ES-I3 (cell line): Measurements from ENCODE around the gene NCEH1.

Source experiments
- H3K36me3 ChIP-seq: 2 replicates; pipeline ENCODE4 v1.6.1; 2013; ENCODE audit warnings: mild to moderate bottlenecking, low read length, control low read depth, moderate library complexity; ENCODE audit not compliant: insufficient read depth
- H3K4me1 ChIP-seq: 2 replicates; pipeline ENCODE4 v1.6.1; 2013; ENCODE audit warnings: mild to moderate bottlenecking, control low read depth, low read length; ENCODE audit not compliant: insufficient read depth
- H3K9ac ChIP-seq: 2 replicates; pipeline ENCODE4 v1.6.1; 2013; ENCODE audit warnings: low read depth, mild to moderate bottlenecking, low read length, moderate library complexity
- H3K9me3 ChIP-seq: 2 replicates; pipeline ENCODE4 v1.6.1; 2013; ENCODE audit warnings: mild to moderate bottlenecking, low read length, moderate library complexity; ENCODE audit not compliant: control insufficient read depth, insufficient read depth

The NCEH1 gene

GRCh38 chr3:172592898-172593669 is 117.8 kb downstream of the NCEH1 start:
- Histone ChIP-seq H3K9me3 (no peaks in the 10 kb centered on the region), H3K4me1 (no peaks in the 10 kb centered on the region), H3K9ac (no peak overlapping the region), H3K36me3 (no peaks in the 10 kb centered on the region)

GRCh38 chr3:172591876-172592771 is 118.7 kb downstream of the NCEH1 start:
- Histone ChIP-seq H3K36me3 (no peaks in the 10 kb centered on the region), H3K4me1 (no peaks in the 10 kb centered on the region), H3K9me3 (no peaks in the 10 kb centered on the region), H3K9ac (no peak overlapping the region)

- H3K4me1 ChIP-seq, result no peaks in the 10 kb centered on the region
- H3K9ac ChIP-seq, result no peak overlapping the region
- no peaks in the 10 kb centered on the region for H3K36me3 ChIP-seq
- no peaks in the 10 kb centered on the region for H3K9me3 ChIP-seq
These were observed 119.7 kb downstream of the NCEH1 start for GRCh38 chr3:172591125-172591605.

- no peaks in the 10 kb centered on the region for H3K36me3 ChIP-seq
- H3K9me3 ChIP-seq, result no peaks in the 10 kb centered on the region
- H3K4me1 ChIP-seq, result no peaks in the 10 kb centered on the region
- no peak overlapping the region for H3K9ac ChIP-seq
These were observed 124.4 kb downstream of the NCEH1 start for GRCh38 chr3:172586436-172586835.

GRCh38 chr3:172585954-172586353 is 124.9 kb downstream of the NCEH1 start:
- Histone ChIP-seq H3K4me1 (no peaks in the 10 kb centered on the region), H3K9me3 (no peaks in the 10 kb centered on the region), H3K9ac (no peak overlapping the region), H3K36me3 (no peaks in the 10 kb centered on the region)

- no peak overlapping the region for H3K9ac ChIP-seq
- H3K4me1 ChIP-seq, result no peaks in the 10 kb centered on the region
- no peaks in the 10 kb centered on the region for H3K9me3 ChIP-seq
- H3K36me3 ChIP-seq, result no peaks in the 10 kb centered on the region
These were observed 128.2 kb downstream of the NCEH1 start for GRCh38 chr3:172582712-172583111.

GRCh38 chr3:172581757-172582166 is 129.1 kb downstream of the NCEH1 start:
- Histone ChIP-seq H3K9me3 (no peaks in the 10 kb centered on the region), H3K4me1 (no peaks in the 10 kb centered on the region), H3K9ac (no peak overlapping the region), H3K36me3 (no peaks in the 10 kb centered on the region)

- no peaks in the 10 kb centered on the region for H3K36me3 ChIP-seq
- no peaks in the 10 kb centered on the region for H3K4me1 ChIP-seq
- H3K9ac ChIP-seq, result no peak overlapping the region
- H3K9me3 ChIP-seq, result no peaks in the 10 kb centered on the region
These were observed 130.0 kb downstream of the NCEH1 start for GRCh38 chr3:172580680-172581401.
